ENCODE measurements around the gene OAS2. TPM values are rescaled to one million over a fixed set of nuclear protein-coding genes. Genes with fewer than 3 reads are reported as not detected.

The OAS2 gene
- total RNA-seq, 4 donors from 2014 or later: 8.3 to 35.6 (median 10.9) TPM

- WGBS, 2 donors: 12 to 21% methylated on average over 6 of the region's 6 CpGs
- Histone ChIP-seq H3K4me1 (peaks cover 17 to 34% (median 18%) of the 10 kb centered on the region in 3 donors), H3K27ac (peak overlapping the region; percentile 92 to 96 (median 94)), H3K27me3 (no peaks in the 10 kb centered on the region), H3K36me3 (no peaks in the 10 kb centered on the region), H3K4me3 (peak overlapping the region; percentile 55 to 77 (median 56)), H3K9me3 (peaks cover 0 to 7% (median 0%) of the 10 kb centered on the region in 3 donors)
- DNase-seq: no peak
- intact Hi-C loops (cut with DNase I): no loop called here
- TF ChIP-seq CTCF (IDR thresholded peaks at IDR 0.05): no peak
- TF ChIP-seq POLR2A (IDR thresholded peaks at IDR 0.05): peak in 2 of 4 donors; percentile 13 to 68
Observed at GRCh38 chr12:112979041-112979680, 842 bp downstream of the OAS2 start.

GRCh38 chr12:112980491-112981158 lies 2.3 kb downstream of the OAS2 start:
- WGBS, 2 donors: 63 to 64% methylated on average over 4 of the region's 4 CpGs
- H3K4me1 ChIP-seq: peaks cover 17 to 40% (median 18%) of the 10 kb centered on the region in 3 donors
- H3K9me3 ChIP-seq: peaks cover 0 to 15% (median 0%) of the 10 kb centered on the region in 3 donors
- peak overlapping the region in 1 of 4 donors; percentile 77 for H3K4me3 ChIP-seq
- intact Hi-C loops (cut with DNase I): no loop called here
- TF ChIP-seq POLR2A (IDR thresholded peaks at IDR 0.05): no peak
- no peak for TF ChIP-seq CTCF (IDR thresholded peaks at IDR 0.05)
- DNase-seq: no peak
- H3K27ac ChIP-seq: no peak overlapping the region
- H3K36me3 ChIP-seq: no peaks in the 10 kb centered on the region
- no peaks in the 10 kb centered on the region for H3K27me3 ChIP-seq

GRCh38 chr12:112985642-112986290 lies 7.4 kb downstream of the OAS2 start:
- peaks cover 0 to 41% (median 4%) of the 10 kb centered on the region in 3 donors for H3K36me3 ChIP-seq
- no peak for DNase-seq
- peaks cover 0 to 19% (median 5%) of the 10 kb centered on the region in 3 donors for H3K4me1 ChIP-seq
- peak overlapping the region in 1 of 4 donors; percentile 9 for H3K27ac ChIP-seq
- H3K9me3 ChIP-seq: peaks cover 0 to 15% (median 0%) of the 10 kb centered on the region in 3 donors
- no peaks in the 10 kb centered on the region for H3K27me3 ChIP-seq
- 73 to 92% methylated on average over 1 of the region's 1 CpG for WGBS, 2 donors
- TF ChIP-seq CTCF (IDR thresholded peaks at IDR 0.05): no peak
- no peak for TF ChIP-seq POLR2A (IDR thresholded peaks at IDR 0.05)
- no peak overlapping the region for H3K4me3 ChIP-seq
- intact Hi-C loops (cut with DNase I): no loop called here

GRCh38 chr12:112986291-112986800 lies 8.0 kb downstream of the OAS2 start:
- WGBS, 2 donors: 65 to 71% methylated on average over 2 of the region's 7 CpGs
- H3K27ac ChIP-seq: peak overlapping the region in 1 of 4 donors; percentile 9
- DNase-seq: no peak
- H3K9me3 ChIP-seq: peaks cover 0 to 15% (median 0%) of the 10 kb centered on the region in 3 donors
- H3K4me1 ChIP-seq: peaks cover 0 to 17% (median 5%) of the 10 kb centered on the region in 3 donors
- peaks cover 0 to 45% (median 4%) of the 10 kb centered on the region in 3 donors for H3K36me3 ChIP-seq
- intact Hi-C loops (cut with DNase I): no loop called here
- H3K27me3 ChIP-seq: no peaks in the 10 kb centered on the region
- H3K4me3 ChIP-seq: no peak overlapping the region
- TF ChIP-seq CTCF (IDR thresholded peaks at IDR 0.05): no peak
- TF ChIP-seq POLR2A (IDR thresholded peaks at IDR 0.05): no peak
